ENCODE measurements around the gene PCNX1. TPM values are rescaled to one million over a fixed set of nuclear protein-coding genes. Genes with fewer than 3 reads are reported as not detected.
"Not testable (repeated sequence)": the region's sequence is repeated elsewhere in the genome, so short reads cannot be mapped to it uniquely, and the experiment has no call there.

PCNX1 gene
- total and polyA plus RNA-seq, 2 experiments from 2014 or later: 6.9 to 33.5 TPM

DNA sequence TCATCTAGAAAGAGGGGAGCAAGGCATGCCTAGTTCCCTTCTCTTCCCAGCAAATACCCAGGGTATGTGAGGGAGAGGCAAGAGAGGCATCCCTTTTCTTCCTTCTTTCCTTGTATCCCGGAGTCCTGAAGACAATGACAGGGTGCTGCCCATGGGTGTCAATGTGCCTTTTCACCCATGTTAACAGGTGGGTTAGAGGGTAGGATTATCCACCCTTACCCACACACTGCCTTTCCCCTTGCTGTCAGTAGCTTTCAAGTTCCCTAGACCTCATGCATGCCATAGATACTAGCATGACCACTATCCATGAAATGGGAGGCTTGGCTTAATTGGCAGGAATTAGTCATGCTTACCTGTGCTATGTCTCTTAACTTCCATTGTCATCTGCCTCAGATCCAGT, 36.3 kb upstream of the PCNX1 start:
- no peaks in the 10 kb centered on the region for H3K36me3 ChIP-seq (ENCODE audit: low read depth)
- in situ Hi-C loops (cut with MboI): no loop called here
- no peaks in the 10 kb centered on the region for H4K20me1 ChIP-seq (ENCODE audit: insufficient read depth)
- no peak overlapping the region for H3K4me2 ChIP-seq (ENCODE audit: unreplicated experiment)
- H2AFZ ChIP-seq: no peak overlapping the region
- H3K9ac ChIP-seq: no peak overlapping the region
- no peaks in the 10 kb centered on the region for H3K9me2 ChIP-seq (ENCODE audit: insufficient read depth)
- no peaks in the 10 kb centered on the region for H3K27me3 ChIP-seq (replicated peaks; ENCODE audit: insufficient read depth)
- TF ChIP-seq EZH2 (IDR thresholded peaks at IDR 0.05; ENCODE audit: insufficient read depth, poor library complexity, severe bottlenecking) (no peak), EZH2phosphoT487 (IDR thresholded peaks at IDR 0.05; ENCODE audit: insufficient read depth, low read depth) (no peak)
- DNase-seq: no peak
- no peaks in the 10 kb centered on the region for H3K4me1 ChIP-seq (ENCODE audit: insufficient read depth)
- H3K9me3 ChIP-seq (ENCODE audit: low read depth): no peaks in the 10 kb centered on the region
- no peak overlapping the region for H3K27ac ChIP-seq
- WGBS, 2 experiments (ENCODE audit: low coverage in 1 of 2, low lambda C conversion rate in 2 of 2, missing lambda C conversion rate in 2 of 2): 57 to 68% methylated on average over 1 of the region's 1 CpG
- no peaks in the 10 kb centered on the region for H3F3A ChIP-seq (ENCODE audit: insufficient read depth)
- H3K4me3 ChIP-seq: no peak overlapping the region
- no peaks in the 10 kb centered on the region for H3K79me2 ChIP-seq (ENCODE audit: insufficient read depth)

DNA sequence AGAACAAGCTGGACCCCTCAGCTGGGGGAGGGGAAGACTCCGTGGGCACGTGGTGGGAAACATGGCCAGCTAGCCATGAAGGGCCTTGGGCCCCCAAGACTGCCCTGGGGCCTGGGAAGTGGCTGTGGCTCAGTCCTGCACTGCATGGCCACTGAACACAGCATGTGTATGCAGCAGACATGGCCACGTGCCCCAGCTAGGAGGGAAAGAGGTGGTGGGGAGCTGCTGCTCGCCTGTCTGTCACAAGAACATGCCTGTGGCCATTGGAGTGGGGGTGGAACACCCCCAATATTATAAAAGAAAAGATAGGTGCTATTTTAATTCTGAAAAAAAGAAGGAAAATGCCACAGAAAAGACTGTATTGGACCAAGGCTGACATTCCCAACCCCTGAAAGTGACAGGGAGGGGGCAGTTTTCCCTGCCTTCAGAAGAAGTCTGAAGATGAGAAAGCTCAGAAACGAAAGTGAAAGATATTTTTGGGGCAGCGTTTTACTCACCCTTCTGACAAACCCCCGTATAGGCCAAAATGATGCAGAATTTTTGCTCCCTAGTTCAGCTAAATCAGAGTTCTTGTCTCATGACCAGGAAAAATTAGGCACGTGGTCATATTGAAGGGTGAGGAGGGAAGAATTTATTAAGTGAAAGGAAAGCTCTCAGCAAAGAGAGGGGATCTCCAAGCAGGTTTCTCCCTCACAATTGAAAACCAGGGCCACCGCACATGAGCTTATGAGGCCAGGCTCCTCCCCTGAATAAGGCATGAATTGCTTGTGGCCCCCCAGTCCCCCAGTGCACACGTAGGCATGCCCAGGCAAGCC, 35.2 kb upstream of the PCNX1 start:
- no peaks in the 10 kb centered on the region for H3K9me3 ChIP-seq (ENCODE audit: low read depth)
- no peaks in the 10 kb centered on the region for H3K79me2 ChIP-seq (ENCODE audit: insufficient read depth)
- no peaks in the 10 kb centered on the region for H3K4me1 ChIP-seq (ENCODE audit: insufficient read depth)
- H2AFZ ChIP-seq: no peak overlapping the region
- no peak for DNase-seq
- 63 to 73% methylated on average over 10 of the region's 10 CpGs for WGBS, 2 experiments (ENCODE audit: low coverage in 1 of 2, low lambda C conversion rate in 2 of 2, missing lambda C conversion rate in 2 of 2)
- H3K4me3 ChIP-seq: no peak overlapping the region
- H3F3A ChIP-seq (ENCODE audit: insufficient read depth): no peaks in the 10 kb centered on the region
- H3K36me3 ChIP-seq (ENCODE audit: low read depth): no peaks in the 10 kb centered on the region
- no peak overlapping the region for H3K9ac ChIP-seq
- H4K20me1 ChIP-seq (ENCODE audit: insufficient read depth): no peaks in the 10 kb centered on the region
- no peaks in the 10 kb centered on the region for H3K27me3 ChIP-seq (replicated peaks; ENCODE audit: insufficient read depth)
- H3K27ac ChIP-seq: no peak overlapping the region
- no peak for TF ChIP-seq EZH2phosphoT487 (IDR thresholded peaks at IDR 0.05; ENCODE audit: insufficient read depth, low read depth)
- no peak for TF ChIP-seq EZH2 (IDR thresholded peaks at IDR 0.05; ENCODE audit: insufficient read depth, poor library complexity, severe bottlenecking)
- H3K4me2 ChIP-seq (ENCODE audit: unreplicated experiment): no peak overlapping the region
- in situ Hi-C loops (cut with MboI): no loop called here
- no peaks in the 10 kb centered on the region for H3K9me2 ChIP-seq (ENCODE audit: insufficient read depth)

DNA sequence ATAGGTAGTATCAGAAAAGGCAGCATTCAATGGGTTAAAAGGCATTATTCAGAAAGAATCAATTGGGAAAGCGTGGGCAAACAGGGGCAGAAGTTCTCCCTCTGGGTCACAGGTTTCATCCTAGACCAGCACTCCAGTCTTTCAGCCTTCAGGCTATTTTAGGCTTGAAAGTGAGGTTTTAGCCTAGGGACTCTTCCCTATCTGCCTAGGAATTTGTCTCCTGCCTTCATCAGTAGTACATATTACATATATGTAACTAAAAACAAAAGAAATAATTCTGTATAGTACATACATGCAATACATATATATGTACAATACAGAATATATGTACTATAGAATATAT, 34.6 kb upstream of the PCNX1 start:
- H3K4me1 ChIP-seq (ENCODE audit: insufficient read depth): no peaks in the 10 kb centered on the region
- H3K79me2 ChIP-seq (ENCODE audit: insufficient read depth): no peaks in the 10 kb centered on the region
- in situ Hi-C loops (cut with MboI): no loop called here
- no peaks in the 10 kb centered on the region for H3K27me3 ChIP-seq (replicated peaks; ENCODE audit: insufficient read depth)
- H3K9me2 ChIP-seq (ENCODE audit: insufficient read depth): no peaks in the 10 kb centered on the region
- no peaks in the 10 kb centered on the region for H3K9me3 ChIP-seq (ENCODE audit: low read depth)
- H3K36me3 ChIP-seq (ENCODE audit: low read depth): no peaks in the 10 kb centered on the region
- no peak for DNase-seq
- H4K20me1 ChIP-seq (ENCODE audit: insufficient read depth): no peaks in the 10 kb centered on the region
- TF ChIP-seq EZH2 (IDR thresholded peaks at IDR 0.05; ENCODE audit: insufficient read depth, poor library complexity, severe bottlenecking): no peak
- 58 to 88% methylated on average over 1 of the region's 1 CpG for WGBS, 2 experiments (ENCODE audit: low coverage in 1 of 2, low lambda C conversion rate in 2 of 2, missing lambda C conversion rate in 2 of 2)
- H3K9ac ChIP-seq: no peak overlapping the region
- no peak overlapping the region for H3K4me2 ChIP-seq (ENCODE audit: unreplicated experiment)
- no peaks in the 10 kb centered on the region for H3F3A ChIP-seq (ENCODE audit: insufficient read depth)
- no peak overlapping the region for H2AFZ ChIP-seq
- H3K4me3 ChIP-seq: no peak overlapping the region
- H3K27ac ChIP-seq: no peak overlapping the region

DNA sequence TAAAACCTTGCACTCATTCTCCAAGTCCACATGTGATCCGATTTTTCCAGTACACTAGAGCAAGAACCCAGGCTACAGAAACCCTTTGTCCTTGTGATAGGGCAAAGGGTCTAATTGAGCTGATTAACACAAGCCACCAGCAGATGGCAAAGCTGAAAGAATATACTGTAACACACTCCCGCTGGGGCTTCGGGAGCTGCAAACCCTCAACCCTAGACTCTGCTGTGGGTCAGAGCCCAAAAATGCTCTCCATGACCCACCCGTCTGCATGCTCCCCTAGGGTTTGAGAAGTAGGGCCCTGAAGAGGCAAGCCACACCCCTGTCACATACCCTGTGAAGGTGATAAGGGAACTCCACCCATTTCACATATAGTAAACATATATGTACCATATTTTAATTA, 33.6 kb upstream of the PCNX1 start:
- H3K4me2 ChIP-seq (ENCODE audit: unreplicated experiment): no peak overlapping the region
- H3K9ac ChIP-seq: no peak overlapping the region
- 28 to 30% methylated on average over 4 of the region's 4 CpGs for WGBS, 2 experiments (ENCODE audit: low coverage in 1 of 2, low lambda C conversion rate in 2 of 2, missing lambda C conversion rate in 2 of 2)
- no peaks in the 10 kb centered on the region for H4K20me1 ChIP-seq (ENCODE audit: insufficient read depth)
- H3K9me2 ChIP-seq (ENCODE audit: insufficient read depth): no peaks in the 10 kb centered on the region
- H3K4me3 ChIP-seq: no peak overlapping the region
- TF ChIP-seq EZH2 (IDR thresholded peaks at IDR 0.05; ENCODE audit: insufficient read depth, poor library complexity, severe bottlenecking) (no peak), EZH2phosphoT487 (IDR thresholded peaks at IDR 0.05; ENCODE audit: insufficient read depth, low read depth) (no peak)
- H2AFZ ChIP-seq: no peak overlapping the region
- H3F3A ChIP-seq (ENCODE audit: insufficient read depth): no peaks in the 10 kb centered on the region
- H3K27me3 ChIP-seq (replicated peaks; ENCODE audit: insufficient read depth): no peaks in the 10 kb centered on the region
- no peaks in the 10 kb centered on the region for H3K36me3 ChIP-seq (ENCODE audit: low read depth)
- no peak overlapping the region for H3K27ac ChIP-seq
- no peaks in the 10 kb centered on the region for H3K79me2 ChIP-seq (ENCODE audit: insufficient read depth)
- in situ Hi-C loops (cut with MboI): no loop called here
- no peaks in the 10 kb centered on the region for H3K9me3 ChIP-seq (ENCODE audit: low read depth)
- DNase-seq: peak; percentile 47
- H3K4me1 ChIP-seq (ENCODE audit: insufficient read depth): no peaks in the 10 kb centered on the region

DNA sequence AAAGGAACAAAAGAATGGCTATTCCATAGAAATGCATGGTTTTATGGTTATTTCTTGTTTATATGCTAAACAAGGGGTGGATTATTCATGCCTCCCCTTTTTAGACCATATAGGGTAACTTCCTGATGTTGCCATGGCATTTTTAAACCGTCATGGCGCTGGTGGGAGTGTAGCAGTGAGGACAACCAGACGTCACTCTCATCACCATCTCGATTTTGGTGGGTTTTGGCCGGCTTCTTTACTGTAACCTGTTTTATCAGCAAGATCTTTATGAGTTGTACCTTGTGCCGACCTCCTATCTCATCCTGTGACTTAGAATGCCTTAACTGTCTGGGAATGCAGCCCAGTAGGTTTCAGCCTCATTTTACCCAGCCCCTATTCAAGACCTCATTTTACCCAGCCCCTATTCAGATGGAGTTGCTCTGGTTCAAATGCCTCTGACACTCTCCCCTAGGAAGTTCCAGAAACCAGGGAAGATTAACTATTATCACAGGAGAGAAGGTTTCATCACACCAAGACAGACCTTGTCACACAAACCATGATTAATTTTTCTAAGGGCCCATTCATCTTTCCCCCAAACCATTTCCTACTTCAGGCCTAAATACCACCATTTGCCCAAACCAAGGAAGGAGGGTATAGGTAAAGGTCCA, 31.3 kb upstream of the PCNX1 start:
- H3K36me3 ChIP-seq (ENCODE audit: low read depth); H3K9ac ChIP-seq; H4K20me1 ChIP-seq (ENCODE audit: insufficient read depth); H3K79me2 ChIP-seq (ENCODE audit: insufficient read depth); H3K27me3 ChIP-seq (replicated peaks; ENCODE audit: insufficient read depth); H3K27ac ChIP-seq; H3K4me2 ChIP-seq (ENCODE audit: unreplicated experiment); in situ Hi-C loops (cut with MboI); H3F3A ChIP-seq (ENCODE audit: insufficient read depth); DNase-seq; H2AFZ ChIP-seq; H3K4me1 ChIP-seq (ENCODE audit: insufficient read depth); H3K9me2 ChIP-seq (ENCODE audit: insufficient read depth); H3K4me3 ChIP-seq; H3K9me3 ChIP-seq (ENCODE audit: low read depth): not testable (repeated sequence)
- WGBS, 2 experiments (ENCODE audit: low coverage in 1 of 2, low lambda C conversion rate in 2 of 2, missing lambda C conversion rate in 2 of 2): 88% methylated on average over 6 of the region's 6 CpGs

Measured in GM23248 (cell line).